GM04503 (cell line): ENCODE data around the gene TNFAIP2.

ENCODE experiments used
- DNase-seq: peaks from one replicate; pipeline ENCODE4 v3.0.0-alpha.2; 2012; ENCODE audit warnings: low read depth

The TNFAIP2 gene

DNA sequence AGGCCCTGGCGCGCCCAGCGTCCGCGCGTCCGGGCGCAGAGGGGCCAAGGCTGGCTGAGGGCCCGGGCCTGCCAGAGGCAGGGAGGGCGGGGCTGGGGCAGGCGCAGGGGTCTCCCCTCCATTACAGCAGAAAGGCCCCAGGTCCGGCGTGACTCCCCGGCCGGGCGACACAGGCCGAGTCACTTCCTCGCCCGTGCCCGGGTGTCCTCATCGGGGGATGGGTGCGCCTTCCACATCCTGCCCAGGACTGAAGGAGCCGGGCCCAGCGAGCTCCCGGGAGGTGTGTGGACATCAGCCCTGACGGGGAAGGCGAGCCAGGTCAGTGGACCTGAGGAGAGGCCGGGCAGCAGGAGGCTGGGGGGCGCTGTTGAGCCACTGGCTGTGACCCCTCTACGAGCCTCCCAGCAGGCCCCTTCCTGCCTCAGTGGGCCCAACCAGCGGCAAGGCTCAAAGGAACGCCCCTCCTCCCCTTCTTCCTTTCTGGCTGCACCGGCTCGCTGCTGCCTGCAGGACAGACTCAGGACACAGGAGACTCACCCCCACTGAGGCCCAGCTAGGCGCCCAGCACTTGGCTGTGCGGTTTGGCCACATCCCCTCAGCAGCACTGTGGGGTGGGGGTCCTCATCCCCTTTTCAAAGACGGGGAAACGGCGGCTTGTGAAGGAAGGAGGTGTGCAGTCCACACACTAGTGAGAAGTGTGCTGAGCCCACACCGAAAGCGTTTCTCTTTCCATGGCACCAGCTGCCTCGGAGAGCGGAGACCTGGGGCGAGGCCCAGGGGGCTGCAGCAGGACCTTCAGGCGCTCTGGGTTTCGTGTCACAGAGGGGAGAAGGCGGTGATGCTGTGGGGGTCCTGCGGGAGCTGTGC, 606 bp downstream of the TNFAIP2 start:
- DNase-seq, result no peak

DNA sequence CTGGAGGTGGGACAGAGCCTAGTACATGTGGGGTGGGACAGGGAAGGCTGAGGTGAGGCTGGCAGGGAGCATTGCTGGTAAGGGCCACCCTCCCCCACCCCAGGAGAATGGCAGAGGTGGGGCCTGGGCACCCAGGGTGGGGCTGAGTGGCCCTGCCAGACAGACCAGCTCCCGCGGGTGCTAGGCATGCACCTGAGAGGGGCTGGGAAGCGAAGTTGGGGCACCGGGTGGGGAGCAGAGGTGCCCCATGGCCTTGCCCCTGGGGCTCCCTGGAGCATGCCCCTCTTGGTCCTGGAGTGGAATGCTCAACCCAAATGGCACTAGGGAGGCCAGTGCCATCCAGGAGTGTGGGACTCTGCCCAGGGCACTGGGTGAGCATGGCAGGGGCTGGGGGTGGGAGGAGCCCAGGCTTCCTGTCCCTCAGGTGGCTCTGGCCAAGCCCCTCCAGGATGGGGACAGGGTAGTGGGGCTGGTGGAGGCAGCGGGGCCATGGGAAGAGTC, 1.3 kb downstream of the TNFAIP2 start:
- DNase-seq, result no peak

DNA sequence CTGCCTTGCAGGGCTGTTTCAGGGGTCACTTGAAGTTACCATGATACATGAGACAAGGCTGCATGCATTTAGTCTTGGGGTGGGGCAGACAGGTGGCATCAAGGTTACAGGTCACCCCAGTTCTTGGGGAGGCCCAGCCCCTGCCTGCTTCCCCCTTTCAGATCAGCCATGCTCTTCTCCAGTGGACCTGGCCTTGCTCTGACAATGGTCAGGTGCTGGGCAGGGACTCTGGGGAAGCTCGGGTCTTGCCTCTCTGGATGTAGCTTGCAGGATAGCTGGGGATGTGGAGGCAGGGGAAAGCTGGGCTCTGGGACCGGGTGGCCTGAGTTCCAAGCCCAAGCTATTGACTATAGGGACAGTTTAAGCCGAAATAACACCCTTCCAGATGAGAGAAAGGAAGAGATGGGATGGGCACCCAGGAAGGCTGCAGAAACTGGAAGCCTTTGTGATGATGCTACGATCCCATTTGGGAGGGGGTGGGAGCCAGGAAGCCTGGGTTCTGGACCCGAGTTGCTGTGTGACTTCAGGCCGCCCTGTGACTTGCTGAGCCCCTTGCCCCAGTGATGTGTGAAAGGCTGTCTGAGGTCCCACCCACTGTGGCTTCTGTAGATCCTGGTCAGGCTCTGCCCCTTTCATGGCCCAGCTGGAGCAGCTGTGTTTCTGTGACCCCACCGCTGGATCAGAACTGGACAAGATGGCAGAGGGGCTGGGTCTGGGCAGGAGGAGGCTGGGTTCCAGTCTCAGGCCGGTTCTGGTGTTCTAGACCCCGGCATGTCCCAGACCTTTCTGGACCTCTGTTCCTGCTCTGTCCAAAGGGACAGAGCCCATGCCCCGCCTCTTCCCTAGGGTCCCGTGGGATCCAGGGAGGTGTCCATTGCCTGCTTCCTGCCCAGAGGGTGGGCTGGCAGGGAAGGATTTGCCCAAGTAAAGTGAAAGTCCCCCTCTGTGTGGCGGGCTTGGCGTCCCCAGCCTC, 2.1 kb downstream of the TNFAIP2 start:
- no peak for DNase-seq

DNA sequence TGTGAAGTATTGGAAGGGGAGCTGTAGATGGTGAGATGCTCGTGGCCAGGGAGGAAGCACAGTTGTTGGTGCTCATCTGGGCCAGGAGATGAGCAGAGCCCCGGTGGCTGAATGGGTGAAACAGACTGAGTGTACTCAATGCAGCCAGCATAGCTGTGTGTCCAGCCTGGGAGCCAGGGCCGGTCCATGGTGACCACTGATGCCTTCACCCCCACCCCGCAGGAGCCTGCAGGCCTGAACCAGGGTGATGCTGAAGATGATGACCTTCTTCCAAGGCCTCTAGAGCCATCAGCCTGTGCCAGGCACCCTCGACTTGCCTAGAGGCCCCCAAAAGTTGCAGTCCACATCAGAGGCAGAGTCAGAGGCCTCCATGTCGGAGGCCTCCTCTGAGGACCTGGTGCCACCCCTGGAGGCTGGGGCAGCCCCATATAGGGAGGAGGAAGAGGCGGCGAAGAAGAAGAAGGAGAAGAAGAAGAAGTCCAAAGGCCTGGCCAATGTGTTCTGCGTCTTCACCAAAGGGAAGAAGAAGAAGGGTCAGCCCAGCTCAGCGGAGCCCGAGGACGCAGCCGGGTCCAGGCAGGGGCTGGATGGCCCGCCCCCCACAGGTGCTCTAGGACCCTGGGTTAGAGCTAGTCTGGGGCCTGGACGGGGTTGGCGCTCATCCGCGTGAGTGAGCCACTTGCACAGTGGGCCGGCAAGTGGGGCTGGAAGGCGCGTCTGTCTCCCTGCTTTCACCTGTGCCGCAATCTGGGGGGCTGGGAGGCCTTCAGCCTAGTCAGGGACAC, 3.0 kb downstream of the TNFAIP2 start:
- DNase-seq, result no peak

DNA sequence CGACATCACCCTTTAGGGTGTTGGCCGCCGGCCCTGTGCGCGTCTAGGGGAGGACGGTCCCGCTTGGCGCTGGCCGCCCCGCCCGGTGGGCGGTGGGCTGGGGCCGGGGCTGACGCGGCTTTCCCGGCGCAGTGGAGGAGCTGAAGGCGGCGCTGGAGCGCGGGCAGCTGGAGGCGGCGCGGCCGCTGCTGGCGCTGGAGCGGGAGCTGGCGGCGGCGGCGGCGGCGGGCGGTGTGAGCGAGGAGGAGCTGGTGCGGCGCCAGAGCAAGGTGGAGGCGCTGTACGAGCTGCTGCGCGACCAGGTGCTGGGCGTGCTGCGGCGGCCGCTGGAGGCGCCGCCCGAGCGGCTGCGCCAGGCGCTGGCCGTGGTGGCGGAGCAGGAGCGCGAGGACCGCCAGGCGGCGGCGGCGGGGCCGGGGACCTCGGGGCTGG, 3.6 kb downstream of the TNFAIP2 start:
- DNase-seq, result no peak

DNA sequence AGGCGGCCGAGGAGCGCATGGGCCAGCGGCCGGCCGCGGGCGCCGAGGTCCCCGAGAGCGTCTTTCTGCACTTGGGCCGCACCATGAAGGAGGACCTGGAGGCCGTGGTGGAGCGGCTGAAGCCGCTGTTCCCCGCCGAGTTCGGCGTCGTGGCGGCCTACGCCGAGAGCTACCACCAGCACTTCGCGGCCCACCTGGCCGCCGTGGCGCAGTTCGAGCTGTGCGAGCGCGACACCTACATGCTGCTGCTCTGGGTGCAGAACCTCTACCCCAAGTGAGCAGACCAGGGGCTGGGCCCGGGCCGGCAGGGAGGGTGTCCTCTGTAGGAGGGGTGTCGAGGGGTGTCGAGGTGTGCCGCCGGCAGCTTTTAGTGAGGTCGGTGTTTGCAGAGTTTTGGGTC, 4.1 kb downstream of the TNFAIP2 start:
- no peak for DNase-seq

DNA sequence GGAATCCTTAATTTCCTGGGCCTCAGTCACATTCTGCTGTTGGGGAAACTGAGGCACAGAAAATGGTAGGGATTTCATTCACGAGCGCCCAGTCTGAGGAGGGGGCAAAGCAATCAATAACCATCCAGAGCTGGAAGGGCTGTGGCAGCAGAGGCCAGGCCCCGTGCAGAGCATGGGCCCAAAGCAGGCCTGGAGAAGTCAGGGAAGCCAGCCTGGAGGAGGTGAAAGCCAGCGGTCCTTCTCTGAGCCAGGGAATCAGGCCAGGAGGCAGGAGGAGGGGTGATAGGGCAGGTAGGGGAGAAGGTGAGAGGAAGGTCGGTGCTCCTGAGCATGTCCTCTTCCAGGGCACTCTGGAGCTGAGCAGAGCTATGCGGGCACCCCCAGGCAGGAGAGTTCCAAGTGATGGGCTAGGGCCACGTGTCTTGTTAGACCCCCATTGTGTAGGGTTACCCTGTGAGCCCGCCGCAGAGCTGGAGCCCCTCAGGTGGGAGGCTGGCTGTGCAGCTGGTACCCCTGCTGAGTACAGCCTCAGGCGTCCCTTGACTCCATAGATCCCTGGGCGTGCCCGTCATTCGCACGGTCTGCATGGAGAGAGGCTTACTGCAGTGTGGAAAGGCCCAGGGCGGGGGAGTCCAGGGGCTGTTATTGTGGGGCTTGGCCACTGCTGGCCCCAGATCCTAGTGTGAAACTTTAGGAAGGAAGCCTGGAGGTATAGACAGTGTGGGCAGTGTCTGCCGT, 4.8 kb downstream of the TNFAIP2 start:
- DNase-seq, result no peak

DNA sequence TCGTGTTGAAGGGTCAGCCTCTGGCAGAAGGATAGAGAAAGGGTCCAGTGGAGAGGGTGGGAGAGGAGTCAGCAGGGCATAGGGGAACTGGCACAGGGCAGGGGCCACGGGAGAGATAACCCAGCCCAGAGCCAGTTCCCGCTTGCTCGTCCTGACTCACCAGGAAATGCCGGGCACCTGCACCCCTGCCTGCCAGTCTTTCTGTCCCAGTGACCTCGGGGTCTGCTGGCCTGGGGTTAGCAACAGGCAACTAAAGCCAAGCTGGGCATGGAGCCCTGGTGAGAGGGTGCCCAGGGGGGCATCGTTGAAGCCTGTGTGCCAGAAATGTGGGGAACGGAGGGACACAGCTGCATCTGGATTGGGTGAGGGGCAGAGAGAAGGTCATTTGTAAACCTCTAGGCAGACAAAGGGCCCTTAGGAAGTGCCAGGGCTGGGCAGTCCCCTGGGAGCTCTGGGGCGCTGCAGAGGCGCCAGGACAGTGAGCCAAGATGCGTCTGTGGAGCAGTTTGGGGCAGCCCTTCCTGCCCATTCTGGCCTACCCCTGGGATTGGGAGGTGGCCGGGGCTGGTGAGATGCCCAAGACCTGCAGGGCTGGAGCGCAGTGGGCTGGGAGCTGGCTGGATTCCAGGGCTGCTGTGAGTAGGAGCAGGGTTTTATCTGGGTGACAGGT, 5.5 kb downstream of the TNFAIP2 start:
- DNase-seq, result no peak

DNA sequence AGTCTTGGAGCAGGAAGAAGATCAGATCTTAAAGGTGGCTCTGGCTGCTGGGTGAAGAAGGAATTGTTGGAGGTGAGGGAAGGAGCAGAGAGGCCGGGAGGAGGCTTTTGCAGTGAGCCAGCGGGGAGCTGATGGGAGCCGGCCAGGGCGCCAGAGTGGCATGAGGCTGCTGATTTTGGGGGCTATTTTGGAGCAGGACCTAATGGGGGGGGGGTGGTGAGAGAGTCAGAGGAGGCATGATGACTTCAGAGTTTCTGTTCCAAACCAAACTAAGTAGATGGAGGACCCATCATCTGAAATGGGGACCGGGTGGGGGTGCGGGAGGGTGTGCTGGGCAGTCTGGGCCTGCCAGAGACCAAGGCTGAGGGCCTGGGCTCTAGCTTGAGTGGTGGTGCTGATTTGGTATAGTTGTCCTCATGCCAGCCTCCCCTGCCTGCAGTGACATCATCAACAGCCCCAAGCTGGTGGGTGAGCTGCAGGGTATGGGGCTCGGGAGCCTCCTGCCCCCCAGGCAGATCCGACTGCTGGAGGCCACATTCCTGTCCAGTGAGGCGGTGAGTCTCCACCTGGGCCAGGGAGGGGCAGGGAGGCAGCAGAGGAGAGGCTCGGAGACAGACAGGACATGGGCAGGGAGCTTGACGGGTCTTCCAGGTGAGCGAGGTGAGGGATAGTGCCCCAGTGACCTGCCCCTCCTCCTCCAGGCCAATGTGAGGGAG, 6.2 kb downstream of the TNFAIP2 start:
- DNase-seq, result no peak

DNA sequence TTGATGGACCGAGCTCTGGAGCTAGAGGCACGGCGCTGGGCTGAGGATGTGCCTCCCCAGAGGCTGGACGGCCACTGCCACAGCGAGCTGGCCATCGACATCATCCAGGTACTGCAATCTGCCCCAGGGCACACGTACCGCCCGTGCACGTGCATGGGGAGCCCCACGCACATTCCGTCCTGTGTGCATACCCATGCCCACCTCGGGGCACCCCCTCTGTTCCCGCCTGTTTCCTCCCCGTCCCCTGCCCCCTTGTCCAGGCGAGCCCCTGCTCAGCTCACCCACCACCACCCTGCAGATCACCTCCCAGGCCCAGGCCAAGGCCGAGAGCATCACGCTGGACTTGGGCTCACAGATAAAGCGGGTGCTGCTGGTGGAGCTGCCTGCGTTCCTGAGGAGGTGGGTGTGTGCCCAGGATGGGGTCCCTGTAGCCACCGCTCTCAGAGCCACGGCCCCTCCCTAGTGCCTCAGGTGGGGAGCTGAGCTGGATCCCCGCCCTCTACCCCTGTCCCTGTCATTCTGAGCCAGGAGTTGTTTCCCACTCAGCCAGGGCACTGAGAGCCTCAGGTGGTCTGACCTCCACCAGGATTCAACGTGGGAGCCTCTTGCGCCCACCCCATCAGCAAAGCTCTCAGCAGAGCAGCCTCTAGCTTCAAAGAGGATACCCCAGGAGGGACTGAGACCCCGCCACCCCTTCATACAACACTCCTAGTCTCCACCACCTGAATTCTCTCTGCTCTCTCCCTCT, 6.9 kb downstream of the TNFAIP2 start:
- DNase-seq, result no peak

DNA sequence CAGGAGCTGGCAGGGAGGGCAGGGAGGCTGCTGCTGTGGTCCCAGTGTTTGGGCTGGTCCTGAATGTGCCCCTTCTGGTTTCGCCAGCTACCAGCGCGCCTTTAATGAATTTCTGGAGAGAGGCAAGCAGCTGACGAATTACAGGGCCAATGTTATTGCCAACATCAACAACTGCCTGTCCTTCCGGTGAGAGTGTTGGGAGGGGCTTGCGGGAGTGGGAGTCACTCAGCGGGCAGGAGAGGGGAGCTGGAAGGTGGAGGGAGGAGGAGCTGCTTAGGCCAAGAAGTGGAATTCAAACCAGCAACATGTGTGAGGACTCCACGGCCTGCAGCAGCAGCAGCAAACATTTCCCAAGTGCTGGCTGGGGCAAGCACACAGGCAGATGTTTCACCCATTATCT, 7.7 kb downstream of the TNFAIP2 start:
- no peak for DNase-seq

DNA sequence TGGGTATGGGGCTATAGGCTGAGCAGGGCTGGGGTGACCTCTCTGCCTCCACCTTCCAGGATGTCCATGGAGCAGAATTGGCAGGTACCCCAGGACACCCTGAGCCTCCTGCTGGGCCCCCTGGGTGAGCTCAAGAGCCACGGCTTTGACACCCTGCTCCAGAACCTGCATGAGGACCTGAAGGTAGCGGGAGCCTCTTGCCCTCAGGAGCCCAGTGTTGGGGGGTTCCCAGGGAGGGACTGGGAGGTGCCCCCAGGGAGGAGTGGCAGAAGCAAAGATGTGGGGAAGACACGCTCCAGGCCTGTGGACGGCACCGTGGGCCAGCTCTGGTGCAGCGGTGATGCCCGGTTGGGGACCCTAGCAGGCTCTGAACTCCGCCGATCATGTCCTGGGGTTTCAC, 8.3 kb downstream of the TNFAIP2 start:
- no peak for DNase-seq

DNA sequence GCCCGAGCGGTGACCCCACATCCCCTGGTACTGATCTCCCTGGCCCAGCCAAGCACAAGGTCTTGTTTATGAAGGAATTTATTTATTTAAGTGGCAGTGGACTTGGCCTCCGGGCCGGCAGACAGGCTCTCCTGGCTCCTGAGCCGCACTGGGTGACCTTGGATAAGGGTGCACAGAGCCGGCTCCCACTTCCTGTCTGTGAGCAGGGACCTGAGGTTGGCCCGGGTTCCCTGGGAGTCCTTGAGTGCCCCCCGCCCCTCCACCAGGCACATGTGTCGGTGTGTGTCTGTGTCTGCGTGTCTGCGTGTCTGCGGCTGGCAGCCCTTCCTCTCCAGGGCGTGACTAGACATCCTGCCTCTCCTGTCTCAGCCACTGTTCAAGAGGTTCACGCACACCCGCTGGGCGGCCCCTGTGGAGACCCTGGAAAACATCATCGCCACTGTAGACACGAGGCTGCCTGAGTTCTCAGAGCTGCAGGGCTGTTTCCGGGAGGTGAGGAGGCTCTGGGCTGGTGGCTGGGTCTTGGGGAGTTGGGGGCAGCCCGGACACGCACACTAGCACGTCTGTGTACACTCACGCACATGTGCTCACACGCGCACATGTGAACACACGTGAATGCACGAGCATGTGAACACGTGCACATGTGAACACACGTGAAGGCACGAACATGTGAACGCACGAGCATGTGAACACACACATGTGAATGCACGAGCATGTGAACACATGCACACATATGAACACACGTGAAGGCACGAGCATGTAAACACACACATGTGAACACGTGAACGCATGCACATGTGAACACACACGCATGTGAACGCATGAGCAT, 9.3 kb downstream of the TNFAIP2 start:
- no peak for DNase-seq

DNA sequence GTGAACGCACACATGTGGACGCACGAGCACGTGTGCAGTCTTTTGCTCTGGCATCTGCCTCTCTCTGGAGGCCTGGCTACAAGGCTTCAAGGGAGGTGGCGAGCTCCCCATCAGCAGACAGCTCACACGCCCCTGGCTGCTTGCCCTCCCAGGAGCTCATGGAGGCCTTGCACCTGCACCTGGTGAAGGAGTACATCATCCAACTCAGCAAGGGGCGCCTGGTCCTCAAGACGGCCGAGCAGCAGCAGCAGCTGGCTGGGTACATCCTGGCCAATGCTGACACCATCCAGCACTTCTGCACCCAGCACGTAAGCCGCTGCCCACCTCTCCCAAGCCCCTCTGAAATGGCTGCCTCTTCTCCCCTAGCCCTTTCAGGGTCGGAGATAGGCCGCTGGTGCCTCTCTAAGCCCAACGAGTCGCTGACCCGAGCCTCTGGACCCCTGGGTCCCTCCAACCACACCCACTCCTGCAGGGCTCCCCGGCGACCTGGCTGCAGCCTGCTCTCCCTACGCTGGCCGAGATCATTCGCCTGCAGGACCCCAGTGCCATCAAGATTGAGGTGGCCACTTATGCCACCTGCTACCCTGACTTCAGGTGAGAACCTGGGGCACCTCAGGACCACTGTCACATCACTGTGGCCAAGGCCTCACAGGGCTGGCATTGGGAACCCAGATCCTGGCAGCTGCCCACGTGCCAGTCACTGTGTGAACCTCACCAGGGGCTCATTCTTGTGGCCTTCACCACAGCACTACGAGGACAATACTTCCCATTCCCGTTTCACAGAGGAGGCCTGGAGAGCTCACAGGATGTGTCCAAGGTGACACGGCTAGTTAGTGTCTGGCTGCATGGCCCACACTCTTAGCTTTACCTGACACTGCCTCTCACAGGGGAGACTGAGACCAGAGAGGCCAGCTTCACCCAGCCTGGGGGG, 10.2 kb downstream of the TNFAIP2 start:
- DNase-seq, result no peak

DNA sequence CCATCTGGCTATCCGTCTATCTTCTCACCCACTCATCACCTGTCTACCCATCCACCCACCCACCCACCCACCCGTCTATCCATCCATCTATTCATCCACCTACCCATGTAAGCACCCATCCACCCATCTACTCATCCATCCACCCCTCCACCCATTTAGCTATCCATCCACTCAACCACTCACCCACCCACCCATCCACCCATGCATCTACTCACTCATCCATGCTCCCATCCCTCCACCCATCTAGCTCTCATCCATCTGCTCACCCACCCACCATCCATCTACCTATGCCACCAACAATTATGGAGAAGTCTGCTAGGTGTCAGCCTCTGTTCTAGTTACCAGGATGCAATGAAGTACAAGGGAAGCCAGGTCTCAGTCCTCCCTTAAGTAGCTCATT, 11.1 kb downstream of the TNFAIP2 start:
- DNase-seq, result no peak

DNA sequence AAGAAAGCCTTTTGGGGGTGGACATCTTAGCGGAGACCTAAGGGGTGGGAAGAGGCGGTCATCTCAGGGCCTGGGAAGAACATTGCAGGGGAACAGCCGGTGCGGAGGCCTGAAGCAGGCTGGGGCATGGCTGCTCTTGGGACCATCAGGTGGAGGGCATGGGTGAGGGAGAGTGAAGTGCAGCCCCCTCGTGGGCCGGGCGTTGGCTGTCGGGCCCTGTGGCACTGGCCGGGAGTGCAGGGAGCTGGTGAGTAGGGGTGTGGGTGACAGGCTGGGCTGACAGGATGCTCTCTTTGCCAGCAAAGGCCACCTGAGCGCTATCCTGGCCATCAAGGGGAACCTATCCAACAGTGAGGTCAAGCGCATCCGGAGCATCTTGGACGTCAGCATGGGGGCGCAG, 11.7 kb downstream of the TNFAIP2 start:
- DNase-seq, result no peak
